WTC11 (cell line): ENCODE measurements around the gene OAT. TPM values are rescaled to one million over a fixed set of nuclear protein-coding genes. Genes with fewer than 3 reads are reported as not detected.

Experiments
- ATAC-seq: fragments of 200-7000 bp; cut with Tn5 transposase; 2 replicates; pipeline ENCODE4 v1.10.0; 2021; ENCODE audit warnings: mild to moderate bottlenecking, moderate library complexity
- CTCF ChIA-PET: fragments of 300-600 bp; sonication (Branson Sonifier 250); formaldehyde crosslinking; loops from one replicate; lab custom pipeline; 2021; ENCODE audit warnings: antibody characterized with exemption; lab: Charles Lee
- POLR2A ChIA-PET: fragments of 350-600 bp; sonication (Branson Sonifier 250); formaldehyde crosslinking; loops from one replicate; lab custom pipeline; 2021; ENCODE audit warnings: antibody characterized with exemption; lab: Charles Lee
- DNase-seq: peaks from one replicate; pipeline ENCODE4 v3.0.0; 2021; ENCODE audit warnings: low spot score
- H3K27ac Mint-ChIP-seq: 2 replicates; pipeline ENCODE4 v1.8.0; 2021; ENCODE audit warnings: mixed read lengths
- H3K27me3 Mint-ChIP-seq: 2 replicates; pipeline ENCODE4 v1.8.0; 2021; ENCODE audit warnings: low read depth, mild to moderate bottlenecking, moderate library complexity, mixed read lengths
- H3K36me3 Mint-ChIP-seq: 2 replicates; pipeline ENCODE4 v1.8.0; 2021; ENCODE audit warnings: mixed read lengths
- H3K4me1 Mint-ChIP-seq: 2 replicates; pipeline ENCODE4 v1.8.0; 2022; ENCODE audit warnings: mixed read lengths
- H3K4me3 Mint-ChIP-seq: 2 replicates; pipeline ENCODE4 v1.8.0; 2021; ENCODE audit warnings: mild to moderate bottlenecking, moderate library complexity, mixed read lengths
- H3K9me3 Mint-ChIP-seq: 2 replicates; pipeline ENCODE4 v1.8.0; 2021; ENCODE audit warnings: mixed read lengths
- FOXK1 ChIP-seq: sonication (generic); formaldehyde crosslinking; IDR thresholded peaks from 2 replicates; pipeline ENCODE4 v1.8.0; 2022; ENCODE audit warnings: mild to moderate bottlenecking, moderate library complexity, missing genetic modification reagents
- FOXP1 ChIP-seq: sonication (generic); formaldehyde crosslinking; IDR thresholded peaks from 2 replicates; pipeline ENCODE4 v1.8.0; 2022; ENCODE audit warnings: missing genetic modification reagents, mild to moderate bottlenecking, moderate library complexity, borderline replicate concordance
- KAT7 ChIP-seq: sonication (generic); formaldehyde crosslinking; IDR thresholded peaks from 2 replicates; pipeline ENCODE4 v1.8.1; 2023; ENCODE audit warnings: missing genetic modification reagents, mild to moderate bottlenecking, borderline replicate concordance
- PRRX2 ChIP-seq: fragments of 250-450 bp; sonication (Bioruptor Pico); IDR thresholded peaks from 2 replicates; pipeline ENCODE4 v1.8.0; 2021; ENCODE audit warnings: mild to moderate bottlenecking
- ZBTB21 ChIP-seq: sonication (generic); formaldehyde crosslinking; IDR thresholded peaks from 2 replicates; pipeline ENCODE4 v1.8.1; 2023; ENCODE audit warnings: mild to moderate bottlenecking, missing genetic modification reagents, borderline replicate concordance
- total RNA-seq: library from RNA; stranded (reverse); gene quantifications from 3 replicates; pipeline ENCODE4 v1.2.3, GENCODE V29; 2021
- TF ChIP-seq, protein P1 (sequence below): fragments of 250-450 bp; sonication (Bioruptor Pico); IDR thresholded peaks from 2 replicates; pipeline ENCODE4 v1.9.0; 2021; ENCODE audit warnings: mild to moderate bottlenecking, borderline replicate concordance
- TF ChIP-seq, protein P2 (sequence below): sonication (generic); formaldehyde crosslinking; conservative IDR thresholded peaks from 2 replicates; pipeline ENCODE4 v1.8.1; 2023; ENCODE audit warnings: mild to moderate bottlenecking, low read depth, missing genetic modification reagents, moderate library complexity
- TF ChIP-seq, protein P3 (sequence below): sonication (generic); formaldehyde crosslinking; IDR thresholded peaks from 2 replicates; pipeline ENCODE4 v1.8.0; 2023; ENCODE audit warnings: mild to moderate bottlenecking, missing genetic modification reagents
- TF ChIP-seq, protein P4 (sequence below): sonication (generic); formaldehyde crosslinking; IDR thresholded peaks from 2 replicates; pipeline ENCODE4 v1.8.0; 2022; ENCODE audit warnings: missing genetic modification reagents

OAT gene
- total RNA-seq, 1 experiment from 2014 or later: 117 TPM

DNA sequence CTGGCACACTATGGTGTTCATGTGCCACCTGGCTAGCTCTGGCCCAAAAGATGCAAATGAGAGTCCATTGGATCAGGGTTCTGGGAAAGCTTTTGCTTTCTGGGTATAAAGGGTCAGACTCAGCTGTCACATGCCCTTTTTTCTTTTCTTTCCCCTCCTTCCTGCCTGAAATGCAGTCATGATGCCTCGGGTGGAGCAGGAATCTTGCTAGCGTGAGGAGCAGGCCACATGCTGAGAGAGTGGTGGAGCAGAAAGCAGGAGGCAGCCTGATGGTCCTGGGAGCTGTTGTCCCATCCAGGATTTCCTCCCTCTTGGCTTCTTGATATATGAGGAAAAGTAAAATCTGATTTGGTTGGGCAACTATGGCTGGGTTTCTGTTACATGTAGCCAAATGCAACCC lies 40.2 kb upstream of the OAT start:
- Mint-ChIP-seq H3K27me3 (peaks cover 12% of the 10 kb centered on the region), H3K4me3 (no peak overlapping the region), H3K27ac (no peak overlapping the region), H3K4me1 (peaks cover 57% of the 10 kb centered on the region), H3K9me3 (no peaks in the 10 kb centered on the region), H3K36me3 (0 out of 2 replicates have a peak, but pooled peaks cover 2% of the 10 kb centered on the region)
- DNase-seq (no peak), ATAC-seq (no peak)
- no peak for TF ChIP-seq PRRX2
- POLR2A ChIA-PET: no interaction called here
- CTCF ChIA-PET: interaction anchor here (1.3 kb wide), 1 partner anchor 10 kb away, joined by 3 read pairs; no protein-coding TSS in a partner anchor

DNA sequence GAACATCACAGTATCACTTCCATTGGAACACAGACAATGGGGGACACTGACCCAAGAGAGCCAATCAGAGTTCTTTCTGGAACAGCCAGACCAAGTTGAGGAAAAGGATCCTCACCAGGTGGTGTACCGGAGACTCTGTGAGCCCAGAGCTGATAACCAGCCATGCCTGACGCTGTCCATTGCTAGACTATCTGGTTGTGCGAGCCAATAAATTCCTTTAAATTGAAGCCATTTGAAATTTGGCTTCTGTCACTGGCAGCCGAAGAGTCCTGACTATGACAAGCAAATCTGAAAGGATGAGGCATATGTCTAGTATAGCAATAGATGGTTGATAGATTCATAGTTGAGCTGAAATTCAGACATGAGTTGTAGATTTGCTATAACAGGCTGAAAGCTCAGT lies 39.8 kb upstream of the OAT start:
- H3K9me3 Mint-ChIP-seq: no peaks in the 10 kb centered on the region
- H3K4me3 Mint-ChIP-seq: no peak overlapping the region
- 0 out of 2 replicates have a peak, but pooled peaks cover 2% of the 10 kb centered on the region for H3K36me3 Mint-ChIP-seq
- no peak for TF ChIP-seq KAT7 (CRISPR knock-in tag)
- peaks cover 12% of the 10 kb centered on the region for H3K27me3 Mint-ChIP-seq
- ChIA-PET POLR2A (no interaction called here), CTCF (interaction anchor here (1.3 kb wide), 1 partner anchor 9 kb away, joined by 3 read pairs; no protein-coding TSS in a partner anchor)
- DNase-seq (no peak), ATAC-seq (no peak)
- peaks cover 61% of the 10 kb centered on the region for H3K4me1 Mint-ChIP-seq
- H3K27ac Mint-ChIP-seq: no peak overlapping the region

DNA sequence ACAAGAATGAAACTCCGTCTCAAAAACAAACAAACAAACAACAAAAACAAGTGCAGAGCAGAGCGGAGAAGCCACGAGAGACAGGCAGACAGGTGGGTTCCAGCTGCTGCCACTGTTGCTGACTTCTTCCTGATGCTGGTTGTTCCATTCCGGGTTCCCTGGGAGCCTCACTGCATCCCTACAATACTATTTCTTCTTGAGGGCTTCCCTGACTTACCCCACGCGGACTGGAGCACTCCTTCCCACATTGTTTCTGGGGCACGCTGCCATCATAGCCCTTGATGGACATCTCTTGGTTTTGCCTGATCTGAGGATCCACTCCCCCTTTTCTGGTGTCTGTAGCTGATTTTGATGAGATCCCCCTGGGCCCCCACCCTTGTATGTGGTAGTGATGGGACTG lies 36.7 kb upstream of the OAT start:
- TF ChIP-seq, protein P1, sequence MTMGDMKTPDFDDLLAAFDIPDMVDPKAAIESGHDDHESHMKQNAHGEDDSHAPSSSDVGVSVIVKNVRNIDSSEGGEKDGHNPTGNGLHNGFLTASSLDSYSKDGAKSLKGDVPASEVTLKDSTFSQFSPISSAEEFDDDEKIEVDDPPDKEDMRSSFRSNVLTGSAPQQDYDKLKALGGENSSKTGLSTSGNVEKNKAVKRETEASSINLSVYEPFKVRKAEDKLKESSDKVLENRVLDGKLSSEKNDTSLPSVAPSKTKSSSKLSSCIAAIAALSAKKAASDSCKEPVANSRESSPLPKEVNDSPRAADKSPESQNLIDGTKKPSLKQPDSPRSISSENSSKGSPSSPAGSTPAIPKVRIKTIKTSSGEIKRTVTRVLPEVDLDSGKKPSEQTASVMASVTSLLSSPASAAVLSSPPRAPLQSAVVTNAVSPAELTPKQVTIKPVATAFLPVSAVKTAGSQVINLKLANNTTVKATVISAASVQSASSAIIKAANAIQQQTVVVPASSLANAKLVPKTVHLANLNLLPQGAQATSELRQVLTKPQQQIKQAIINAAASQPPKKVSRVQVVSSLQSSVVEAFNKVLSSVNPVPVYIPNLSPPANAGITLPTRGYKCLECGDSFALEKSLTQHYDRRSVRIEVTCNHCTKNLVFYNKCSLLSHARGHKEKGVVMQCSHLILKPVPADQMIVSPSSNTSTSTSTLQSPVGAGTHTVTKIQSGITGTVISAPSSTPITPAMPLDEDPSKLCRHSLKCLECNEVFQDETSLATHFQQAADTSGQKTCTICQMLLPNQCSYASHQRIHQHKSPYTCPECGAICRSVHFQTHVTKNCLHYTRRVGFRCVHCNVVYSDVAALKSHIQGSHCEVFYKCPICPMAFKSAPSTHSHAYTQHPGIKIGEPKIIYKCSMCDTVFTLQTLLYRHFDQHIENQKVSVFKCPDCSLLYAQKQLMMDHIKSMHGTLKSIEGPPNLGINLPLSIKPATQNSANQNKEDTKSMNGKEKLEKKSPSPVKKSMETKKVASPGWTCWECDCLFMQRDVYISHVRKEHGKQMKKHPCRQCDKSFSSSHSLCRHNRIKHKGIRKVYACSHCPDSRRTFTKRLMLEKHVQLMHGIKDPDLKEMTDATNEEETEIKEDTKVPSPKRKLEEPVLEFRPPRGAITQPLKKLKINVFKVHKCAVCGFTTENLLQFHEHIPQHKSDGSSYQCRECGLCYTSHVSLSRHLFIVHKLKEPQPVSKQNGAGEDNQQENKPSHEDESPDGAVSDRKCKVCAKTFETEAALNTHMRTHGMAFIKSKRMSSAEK: no peak
- TF ChIP-seq FOXK1 (no peak), FOXP1 (CRISPR knock-in tag) (no peak), ZBTB21 (CRISPR knock-in tag) (no peak)
- TF ChIP-seq, protein P2, sequence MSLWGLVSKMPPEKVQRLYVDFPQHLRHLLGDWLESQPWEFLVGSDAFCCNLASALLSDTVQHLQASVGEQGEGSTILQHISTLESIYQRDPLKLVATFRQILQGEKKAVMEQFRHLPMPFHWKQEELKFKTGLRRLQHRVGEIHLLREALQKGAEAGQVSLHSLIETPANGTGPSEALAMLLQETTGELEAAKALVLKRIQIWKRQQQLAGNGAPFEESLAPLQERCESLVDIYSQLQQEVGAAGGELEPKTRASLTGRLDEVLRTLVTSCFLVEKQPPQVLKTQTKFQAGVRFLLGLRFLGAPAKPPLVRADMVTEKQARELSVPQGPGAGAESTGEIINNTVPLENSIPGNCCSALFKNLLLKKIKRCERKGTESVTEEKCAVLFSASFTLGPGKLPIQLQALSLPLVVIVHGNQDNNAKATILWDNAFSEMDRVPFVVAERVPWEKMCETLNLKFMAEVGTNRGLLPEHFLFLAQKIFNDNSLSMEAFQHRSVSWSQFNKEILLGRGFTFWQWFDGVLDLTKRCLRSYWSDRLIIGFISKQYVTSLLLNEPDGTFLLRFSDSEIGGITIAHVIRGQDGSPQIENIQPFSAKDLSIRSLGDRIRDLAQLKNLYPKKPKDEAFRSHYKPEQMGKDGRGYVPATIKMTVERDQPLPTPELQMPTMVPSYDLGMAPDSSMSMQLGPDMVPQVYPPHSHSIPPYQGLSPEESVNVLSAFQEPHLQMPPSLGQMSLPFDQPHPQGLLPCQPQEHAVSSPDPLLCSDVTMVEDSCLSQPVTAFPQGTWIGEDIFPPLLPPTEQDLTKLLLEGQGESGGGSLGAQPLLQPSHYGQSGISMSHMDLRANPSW (CRISPR knock-in tag): no peak
- TF ChIP-seq, protein P3, sequence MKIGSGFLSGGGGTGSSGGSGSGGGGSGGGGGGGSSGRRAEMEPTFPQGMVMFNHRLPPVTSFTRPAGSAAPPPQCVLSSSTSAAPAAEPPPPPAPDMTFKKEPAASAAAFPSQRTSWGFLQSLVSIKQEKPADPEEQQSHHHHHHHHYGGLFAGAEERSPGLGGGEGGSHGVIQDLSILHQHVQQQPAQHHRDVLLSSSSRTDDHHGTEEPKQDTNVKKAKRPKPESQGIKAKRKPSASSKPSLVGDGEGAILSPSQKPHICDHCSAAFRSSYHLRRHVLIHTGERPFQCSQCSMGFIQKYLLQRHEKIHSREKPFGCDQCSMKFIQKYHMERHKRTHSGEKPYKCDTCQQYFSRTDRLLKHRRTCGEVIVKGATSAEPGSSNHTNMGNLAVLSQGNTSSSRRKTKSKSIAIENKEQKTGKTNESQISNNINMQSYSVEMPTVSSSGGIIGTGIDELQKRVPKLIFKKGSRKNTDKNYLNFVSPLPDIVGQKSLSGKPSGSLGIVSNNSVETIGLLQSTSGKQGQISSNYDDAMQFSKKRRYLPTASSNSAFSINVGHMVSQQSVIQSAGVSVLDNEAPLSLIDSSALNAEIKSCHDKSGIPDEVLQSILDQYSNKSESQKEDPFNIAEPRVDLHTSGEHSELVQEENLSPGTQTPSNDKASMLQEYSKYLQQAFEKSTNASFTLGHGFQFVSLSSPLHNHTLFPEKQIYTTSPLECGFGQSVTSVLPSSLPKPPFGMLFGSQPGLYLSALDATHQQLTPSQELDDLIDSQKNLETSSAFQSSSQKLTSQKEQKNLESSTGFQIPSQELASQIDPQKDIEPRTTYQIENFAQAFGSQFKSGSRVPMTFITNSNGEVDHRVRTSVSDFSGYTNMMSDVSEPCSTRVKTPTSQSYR: no peak
- TF ChIP-seq, protein P4, sequence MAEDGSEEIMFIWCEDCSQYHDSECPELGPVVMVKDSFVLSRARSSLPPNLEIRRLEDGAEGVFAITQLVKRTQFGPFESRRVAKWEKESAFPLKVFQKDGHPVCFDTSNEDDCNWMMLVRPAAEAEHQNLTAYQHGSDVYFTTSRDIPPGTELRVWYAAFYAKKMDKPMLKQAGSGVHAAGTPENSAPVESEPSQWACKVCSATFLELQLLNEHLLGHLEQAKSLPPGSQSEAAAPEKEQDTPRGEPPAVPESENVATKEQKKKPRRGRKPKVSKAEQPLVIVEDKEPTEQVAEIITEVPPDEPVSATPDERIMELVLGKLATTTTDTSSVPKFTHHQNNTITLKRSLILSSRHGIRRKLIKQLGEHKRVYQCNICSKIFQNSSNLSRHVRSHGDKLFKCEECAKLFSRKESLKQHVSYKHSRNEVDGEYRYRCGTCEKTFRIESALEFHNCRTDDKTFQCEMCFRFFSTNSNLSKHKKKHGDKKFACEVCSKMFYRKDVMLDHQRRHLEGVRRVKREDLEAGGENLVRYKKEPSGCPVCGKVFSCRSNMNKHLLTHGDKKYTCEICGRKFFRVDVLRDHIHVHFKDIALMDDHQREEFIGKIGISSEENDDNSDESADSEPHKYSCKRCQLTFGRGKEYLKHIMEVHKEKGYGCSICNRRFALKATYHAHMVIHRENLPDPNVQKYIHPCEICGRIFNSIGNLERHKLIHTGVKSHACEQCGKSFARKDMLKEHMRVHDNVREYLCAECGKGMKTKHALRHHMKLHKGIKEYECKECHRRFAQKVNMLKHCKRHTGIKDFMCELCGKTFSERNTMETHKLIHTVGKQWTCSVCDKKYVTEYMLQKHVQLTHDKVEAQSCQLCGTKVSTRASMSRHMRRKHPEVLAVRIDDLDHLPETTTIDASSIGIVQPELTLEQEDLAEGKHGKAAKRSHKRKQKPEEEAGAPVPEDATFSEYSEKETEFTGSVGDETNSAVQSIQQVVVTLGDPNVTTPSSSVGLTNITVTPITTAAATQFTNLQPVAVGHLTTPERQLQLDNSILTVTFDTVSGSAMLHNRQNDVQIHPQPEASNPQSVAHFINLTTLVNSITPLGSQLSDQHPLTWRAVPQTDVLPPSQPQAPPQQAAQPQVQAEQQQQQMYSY (CRISPR knock-in tag): no peak
- CTCF ChIA-PET: interaction anchor here (1.0 kb wide), 1 partner anchor 85 kb away, joined by 3 read pairs; no protein-coding TSS in a partner anchor
- Mint-ChIP-seq H3K27me3 (peaks cover 22% of the 10 kb centered on the region), H3K4me3 (no peak overlapping the region), H3K4me1 (peaks cover 84% of the 10 kb centered on the region), H3K9me3 (no peaks in the 10 kb centered on the region), H3K27ac (no peak overlapping the region), H3K36me3 (no peaks in the 10 kb centered on the region)
- DNase-seq: no peak
- POLR2A ChIA-PET: interaction anchor here (1.0 kb wide), 1 partner anchor 22 kb away, joined by 3 read pairs; no protein-coding TSS in a partner anchor
- no peak for ATAC-seq
